Activated T-cell treated with anti-CD3 and anti-CD28 coated beads for 48 hours (primary cell): ENCODE measurements around the gene UBL5.
"Not testable (repeated sequence)": the region's sequence is repeated elsewhere in the genome, so short reads cannot be mapped to it uniquely, and the experiment has no call there.

Experiments used
- DNase-seq: peaks from one replicate; pipeline ENCODE4 v3.0.0-alpha.2; 2020; ENCODE audit warnings: low read depth

UBL5 gene

DNA sequence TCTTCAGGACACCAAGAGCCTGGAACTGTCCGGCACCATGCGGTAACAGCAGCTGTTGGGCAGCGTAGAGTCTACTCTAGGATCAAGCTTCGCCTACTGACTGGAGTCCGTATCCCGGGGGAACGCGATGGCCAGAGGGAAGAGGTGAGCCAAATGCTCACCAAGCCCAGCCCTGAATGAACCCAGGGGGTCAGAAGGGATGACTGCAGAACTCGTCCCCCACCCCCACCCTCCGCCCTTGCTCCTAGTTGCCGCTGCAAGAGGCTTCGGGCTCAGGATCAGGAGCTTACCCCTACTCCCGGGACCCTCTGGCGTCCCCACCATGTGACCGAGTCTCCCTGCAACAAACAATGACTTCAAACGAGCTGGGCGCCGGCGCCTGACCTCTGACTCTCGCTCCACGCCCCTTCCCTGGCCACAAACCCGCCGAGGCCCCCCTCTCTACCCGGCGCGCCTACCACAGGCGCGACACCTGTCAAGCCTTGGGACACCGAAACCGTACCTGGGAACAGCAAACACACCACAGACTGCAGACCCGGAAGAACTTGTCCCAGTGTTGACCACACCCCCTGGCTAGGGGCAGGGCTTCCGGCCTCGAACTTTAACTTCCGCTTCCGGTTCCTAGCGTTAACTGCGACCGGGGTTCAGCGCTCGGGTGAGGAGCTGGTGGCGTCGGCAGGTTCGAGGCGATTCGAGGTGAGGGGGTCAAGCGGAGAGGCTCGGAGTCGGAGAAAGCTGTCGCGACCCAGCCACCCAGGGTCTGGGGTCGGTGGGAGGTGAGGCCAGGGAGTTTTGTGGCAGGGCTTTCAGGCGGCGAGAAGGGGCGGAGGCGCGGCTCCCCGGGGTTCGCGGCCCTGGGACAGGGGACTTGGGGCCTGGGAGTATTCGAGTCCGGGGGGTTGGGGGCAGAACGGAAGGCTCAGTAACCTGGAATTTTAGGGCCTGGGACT lies at the start of gene UBL5:
Gene UBL5, plus strand, starts transcription at position 630 of the 950 bp plus-strand sequence. CDS start 420 bp downstream, outside the sequence.
- DNase-seq: peak; percentile 85

DNA sequence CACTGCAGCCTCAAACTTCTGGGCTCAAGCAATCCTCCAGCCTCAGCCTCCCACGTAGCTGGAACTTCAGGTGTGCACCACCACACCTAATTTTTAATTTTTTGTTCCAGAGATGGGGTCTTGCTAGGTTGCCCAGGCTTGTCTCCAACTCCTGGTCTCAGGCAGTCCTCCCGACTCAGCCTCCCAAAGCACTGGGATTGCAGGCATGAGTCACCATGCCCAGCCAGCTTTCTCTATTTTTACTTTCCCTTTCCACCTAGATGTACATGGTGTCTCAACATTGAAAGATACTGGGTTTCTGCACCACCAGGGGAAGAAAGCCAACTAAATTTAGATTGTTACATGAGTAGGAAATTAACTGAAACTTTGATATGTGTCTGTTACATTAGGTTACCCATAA lies 45.4 kb upstream of the UBL5 start:
- DNase-seq: no peak

DNA sequence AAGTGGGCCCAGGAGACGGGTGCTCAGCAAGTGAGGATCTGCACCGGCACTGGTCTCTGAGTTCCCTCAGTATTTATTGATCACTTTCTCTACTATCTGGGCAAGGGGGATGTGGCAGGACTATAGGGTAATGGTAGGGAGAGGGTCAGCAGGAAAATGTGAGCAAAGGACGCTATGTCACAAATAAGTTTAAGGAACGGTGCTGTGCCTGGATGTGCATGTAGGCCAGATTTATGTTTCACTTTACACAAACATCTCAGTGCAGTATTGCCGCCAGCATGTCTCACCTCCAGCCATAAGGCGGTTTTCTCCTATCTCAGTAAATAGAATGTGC lies 43.6 kb upstream of the UBL5 start:
- DNase-seq: not testable (repeated sequence)

DNA sequence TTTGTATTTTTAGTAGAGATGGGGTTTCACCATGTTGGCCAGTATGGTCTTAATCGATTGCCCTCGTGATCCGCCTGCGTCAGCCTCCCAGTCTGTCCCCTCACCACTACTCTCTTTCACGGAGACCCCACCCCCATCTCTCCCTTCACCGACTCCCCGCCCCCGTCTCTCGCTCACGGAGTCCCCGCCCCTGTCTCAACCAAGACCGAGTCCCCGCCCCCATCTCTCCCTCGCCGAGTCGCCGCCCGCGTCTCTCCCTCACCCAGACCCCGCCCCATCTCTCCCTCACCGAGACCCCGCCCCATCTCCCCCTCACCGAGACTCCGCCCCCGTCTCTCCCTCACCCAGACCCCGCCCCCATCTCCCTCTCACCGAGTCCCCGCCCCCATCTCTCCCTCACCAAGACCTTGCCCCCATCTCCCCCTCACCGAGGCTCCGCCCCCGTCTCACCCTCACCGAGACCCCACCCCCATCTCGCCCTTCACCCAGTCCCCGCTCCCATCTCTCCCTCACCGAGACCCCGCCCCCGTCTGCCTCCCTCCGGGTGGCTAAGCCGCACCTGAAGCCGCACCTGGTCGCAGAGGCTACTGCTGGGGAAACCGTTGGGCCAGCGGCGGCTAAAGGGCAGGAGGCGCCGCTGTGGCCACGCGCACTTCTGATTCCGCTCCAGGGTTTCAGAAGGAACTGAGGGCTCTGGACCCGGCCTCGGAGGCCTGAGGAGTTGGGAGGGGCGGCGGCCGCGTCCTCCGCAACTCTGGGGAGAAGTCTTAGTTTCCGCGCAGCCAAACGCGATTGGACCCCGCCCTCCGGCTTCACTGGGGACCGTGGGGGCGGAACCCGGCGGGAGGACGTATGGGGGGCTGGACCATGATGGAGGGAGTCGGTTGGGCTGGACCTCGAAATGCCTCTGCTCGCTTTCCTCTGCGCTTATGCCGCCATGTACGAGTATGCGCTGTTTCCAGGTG lies 42.1 kb upstream of the UBL5 start:
- peak; percentile 94 for DNase-seq

DNA sequence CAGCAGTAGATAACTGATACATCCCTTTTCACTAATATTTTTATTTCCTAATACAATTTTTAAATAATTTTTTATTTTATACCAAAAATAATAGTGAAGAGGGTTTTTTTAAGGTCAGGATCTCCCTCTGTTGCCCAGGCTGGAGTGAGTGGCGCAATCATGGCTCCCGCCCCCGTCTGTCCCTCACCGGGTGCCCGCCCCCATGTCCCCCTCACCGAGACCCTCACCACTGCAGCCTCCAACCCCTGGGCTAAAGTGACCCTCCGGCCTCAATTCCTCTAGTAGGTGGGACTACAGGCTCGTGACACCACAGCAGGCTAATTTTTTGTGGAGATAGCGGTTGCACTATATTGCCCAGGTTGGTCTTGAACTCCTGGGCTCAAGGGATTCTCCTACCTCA lies 41.4 kb upstream of the UBL5 start:
- DNase-seq: no peak

DNA sequence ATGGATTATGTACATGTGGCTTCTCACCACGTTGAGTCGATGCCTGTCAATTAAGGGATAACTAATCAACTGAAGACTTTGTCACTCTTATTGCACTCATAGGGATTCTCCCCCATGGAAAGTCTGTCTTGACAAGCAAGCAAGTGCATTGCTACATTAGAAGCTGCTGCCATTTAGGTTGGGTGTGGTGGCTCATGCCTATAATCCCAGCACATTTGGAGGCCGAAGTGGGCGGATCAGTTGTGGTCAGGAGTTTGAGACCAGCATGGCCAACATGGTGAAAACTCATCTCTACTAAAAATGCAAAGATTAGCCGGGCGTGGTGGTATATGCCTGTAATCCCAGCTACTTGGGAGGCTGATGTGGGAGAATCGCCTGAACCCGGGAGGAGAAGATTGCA lies 40.9 kb upstream of the UBL5 start:
- no peak for DNase-seq

DNA sequence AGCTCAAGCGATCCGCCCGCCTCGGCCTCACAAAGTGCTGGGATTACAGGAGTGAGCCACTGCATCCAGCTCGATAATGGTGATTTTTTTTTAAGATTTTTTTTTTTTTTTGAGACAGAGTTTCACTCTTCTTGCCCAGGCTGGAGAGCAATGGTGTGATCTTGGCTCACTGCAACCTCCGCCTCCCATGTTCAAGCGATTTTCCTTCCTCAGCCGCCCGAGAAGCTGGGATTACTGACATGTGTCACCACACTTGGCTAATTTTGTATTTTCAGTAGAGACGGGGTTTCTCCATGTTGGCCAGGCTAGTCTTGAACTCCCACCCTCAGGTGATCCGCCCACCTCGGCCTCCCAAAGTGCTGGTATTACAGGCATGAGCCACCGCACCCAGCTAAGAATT lies 39.1 kb upstream of the UBL5 start:
- DNase-seq: not testable (repeated sequence)

DNA sequence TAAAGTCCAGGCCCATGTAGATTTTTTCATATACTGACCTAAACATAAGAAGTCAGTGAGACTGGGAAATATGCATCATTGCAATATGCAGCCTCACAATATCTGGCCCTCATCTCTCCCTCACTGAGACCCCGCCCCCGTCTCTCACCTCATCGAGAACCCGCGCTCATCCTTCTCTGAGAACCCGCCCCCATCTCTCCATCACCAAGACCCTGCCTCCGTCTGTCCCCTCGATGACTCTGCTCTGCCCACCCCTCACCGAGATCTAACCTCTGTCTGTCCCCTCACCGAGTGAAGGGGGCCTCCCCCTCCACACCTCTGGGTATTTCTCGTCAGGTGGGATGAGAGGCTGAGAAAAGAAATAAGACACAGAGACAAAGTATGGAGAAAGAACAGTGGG lies 38.7 kb upstream of the UBL5 start:
- DNase-seq: no peak

DNA sequence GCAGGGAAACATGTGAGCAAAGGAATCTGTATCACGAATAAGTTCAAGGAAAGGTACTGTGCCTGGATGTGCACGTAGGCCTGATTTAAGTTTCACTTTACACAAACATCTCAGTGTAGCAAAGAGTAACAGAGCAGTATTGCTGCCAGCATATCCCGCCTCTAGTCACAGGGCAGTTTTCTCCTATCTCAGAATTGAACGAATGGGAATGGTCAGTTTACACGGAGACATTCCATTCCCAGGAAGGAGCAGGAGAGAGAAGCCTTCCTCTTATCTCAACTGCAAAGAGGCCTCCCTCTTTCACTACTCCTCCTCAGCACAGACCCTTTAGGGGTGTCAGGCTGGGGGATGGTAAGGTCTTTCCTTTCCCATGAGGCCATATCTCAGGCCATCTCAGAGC lies 38.1 kb upstream of the UBL5 start:
- not testable (repeated sequence) for DNase-seq

DNA sequence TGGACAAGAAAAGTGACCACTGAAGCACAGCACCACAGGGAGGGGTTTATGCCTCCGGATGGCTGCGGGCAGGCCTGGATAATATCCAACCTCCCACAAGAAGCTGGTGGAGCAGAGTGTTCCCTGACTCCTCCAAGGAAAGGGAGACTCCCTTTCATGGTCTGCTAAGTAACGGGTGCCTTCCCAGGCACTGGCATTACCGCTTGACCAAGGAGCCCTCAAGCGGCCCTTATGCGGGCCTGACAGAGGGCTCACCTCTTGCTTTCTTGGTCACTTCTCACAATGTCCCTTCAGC lies 36.7 kb upstream of the UBL5 start:
- not testable (repeated sequence) for DNase-seq

DNA sequence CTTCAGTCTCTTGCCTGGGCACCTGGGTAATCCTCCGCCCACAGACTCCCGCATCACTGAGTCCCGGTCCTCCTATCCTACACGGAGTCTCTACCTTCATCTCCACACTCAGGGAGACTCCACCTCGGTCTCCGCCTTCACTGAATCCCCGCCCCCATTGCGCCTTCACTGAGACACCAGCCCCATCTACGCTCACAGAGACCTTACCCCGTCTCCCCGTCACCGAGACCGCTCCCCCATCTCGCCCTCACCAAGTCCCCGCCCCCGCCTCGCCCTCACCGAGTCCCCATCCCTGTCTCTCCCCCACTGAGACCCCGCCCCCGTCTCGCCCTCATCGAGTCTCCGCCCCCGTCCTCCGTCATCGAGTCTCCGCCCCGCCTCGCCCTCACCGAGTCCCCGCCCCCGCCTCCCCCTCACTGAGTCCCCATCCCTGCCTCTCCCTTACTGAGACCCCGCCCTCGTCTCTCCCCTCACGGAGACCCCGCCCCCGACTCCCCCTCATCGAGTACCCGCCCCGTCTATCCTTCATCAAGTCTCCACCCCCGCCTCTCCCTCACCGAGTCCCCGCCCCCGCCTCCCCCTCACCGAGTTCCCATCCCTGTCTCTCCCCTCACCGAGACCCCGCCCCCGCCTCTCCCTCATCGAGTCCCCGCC lies 36.0 kb upstream of the UBL5 start:
- peak; percentile 81 for DNase-seq

DNA sequence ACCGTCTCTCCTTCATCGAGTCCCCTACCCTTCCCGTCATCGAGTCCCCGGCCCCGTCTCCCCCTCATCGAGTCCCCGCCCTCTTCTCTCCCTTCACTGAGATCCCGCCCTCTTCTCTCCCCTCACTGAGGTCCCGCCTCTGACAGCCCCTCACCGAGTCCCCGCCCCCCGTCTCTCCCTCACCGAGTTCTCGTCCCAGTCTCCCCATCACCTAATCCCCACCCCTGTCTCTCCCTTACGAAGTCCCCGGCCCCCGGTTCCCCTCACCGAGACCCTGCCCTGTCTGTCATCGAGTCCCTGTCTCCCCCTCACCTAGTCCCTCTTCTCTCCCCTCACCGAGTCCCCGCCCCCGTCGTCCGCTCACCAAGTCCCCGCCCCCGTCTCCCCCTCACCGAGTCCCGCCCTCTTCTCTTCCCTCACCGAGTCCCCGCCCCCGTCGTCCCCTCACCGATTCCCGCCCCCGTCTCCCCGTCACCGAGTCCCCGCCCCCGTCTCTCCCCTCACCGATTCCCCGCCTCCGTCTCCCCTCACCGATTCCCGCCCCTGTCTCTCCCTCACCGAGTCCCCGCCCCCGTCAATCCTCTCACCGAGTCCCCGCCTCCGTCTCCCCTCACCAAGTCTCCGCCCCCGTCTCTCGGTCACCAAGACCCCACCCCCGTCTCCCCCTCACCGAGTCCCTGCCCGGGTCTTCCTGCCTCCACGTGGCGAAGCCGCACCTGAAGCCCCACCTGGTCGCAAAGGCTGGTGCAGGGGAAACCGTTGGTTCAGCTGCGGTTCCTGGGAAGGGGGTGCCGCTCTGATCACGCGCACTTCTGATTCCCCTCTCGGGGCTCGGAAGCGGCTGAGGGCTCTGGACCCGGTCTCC lies 35.3 kb upstream of the UBL5 start:
- DNase-seq: peak; percentile 80

DNA sequence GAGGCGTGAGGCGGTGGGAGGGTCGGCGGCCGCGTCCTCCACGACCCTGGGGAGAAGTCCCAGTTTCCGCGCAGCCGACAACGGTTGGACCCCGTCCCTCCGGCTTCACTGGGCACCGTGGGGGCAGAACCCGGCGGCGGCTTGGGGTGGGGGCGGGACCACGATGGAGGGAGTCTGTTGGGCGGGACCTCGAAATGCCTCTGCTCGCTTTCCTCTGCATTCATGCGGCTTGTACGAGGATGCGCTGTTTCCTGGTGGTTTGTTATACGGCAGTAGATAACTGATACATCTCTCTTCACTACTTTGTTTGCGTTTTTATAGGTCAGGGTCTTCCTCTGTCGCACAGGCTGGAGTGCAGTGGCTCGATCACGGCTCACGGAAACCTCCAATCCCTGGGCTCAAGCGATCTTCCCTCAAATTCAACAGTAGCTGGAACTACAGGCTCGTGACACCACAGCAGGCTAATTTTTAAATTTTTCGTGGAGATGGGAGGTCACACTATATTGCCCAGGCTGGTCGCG lies 34.6 kb upstream of the UBL5 start:
- peak; percentile 59 for DNase-seq

DNA sequence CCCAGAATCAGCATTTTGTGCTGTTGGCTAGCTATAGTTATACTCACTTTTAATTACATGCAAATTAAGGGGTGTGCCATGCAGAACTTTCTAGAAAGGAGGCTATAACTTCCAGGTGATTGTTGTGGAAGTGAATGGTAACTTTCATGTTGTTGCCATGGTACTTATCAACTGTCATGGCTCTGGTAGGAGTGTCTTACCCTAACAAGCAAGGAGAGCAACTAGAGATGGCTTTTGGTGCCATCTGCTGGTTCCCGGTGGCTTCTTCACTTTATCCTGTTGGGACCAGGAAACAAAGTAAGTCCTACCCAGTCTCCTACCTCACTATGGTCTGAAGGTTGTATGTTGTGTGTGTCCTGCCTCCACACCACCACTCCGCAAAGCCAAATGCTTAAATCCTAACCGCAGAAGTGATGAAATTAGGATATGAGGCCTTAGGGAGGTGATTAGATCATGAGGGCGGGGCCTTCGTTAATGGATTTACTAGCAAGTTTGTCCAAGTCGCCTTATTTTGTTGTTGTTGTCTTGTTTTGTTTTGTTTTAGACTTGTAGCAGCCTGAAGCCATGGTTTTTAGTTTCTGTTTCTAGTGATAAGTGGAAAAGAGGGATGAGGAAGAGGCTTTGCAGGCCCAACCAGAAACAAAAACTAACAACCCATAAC lies 31.5 kb upstream of the UBL5 start:
- DNase-seq: peak; percentile 69

DNA sequence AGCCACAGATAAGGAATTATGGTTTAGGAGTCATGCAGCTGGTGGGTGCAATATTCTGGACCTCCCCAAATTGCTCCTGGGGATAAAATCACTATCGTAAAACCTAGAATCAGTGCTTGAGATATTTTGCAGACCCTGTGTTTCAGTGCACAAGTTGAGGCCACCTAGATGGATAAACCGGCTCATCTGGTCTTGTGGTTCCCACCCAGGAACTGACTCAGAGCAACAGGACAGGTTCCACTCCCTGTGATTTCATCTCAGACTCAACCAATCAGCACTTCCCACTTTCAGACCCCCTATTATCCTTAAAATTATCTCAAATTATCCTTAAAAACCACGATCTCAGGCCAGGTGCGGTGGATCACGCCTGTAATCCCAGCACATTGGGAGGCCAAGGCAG lies 29.8 kb upstream of the UBL5 start:
- no peak for DNase-seq

DNA sequence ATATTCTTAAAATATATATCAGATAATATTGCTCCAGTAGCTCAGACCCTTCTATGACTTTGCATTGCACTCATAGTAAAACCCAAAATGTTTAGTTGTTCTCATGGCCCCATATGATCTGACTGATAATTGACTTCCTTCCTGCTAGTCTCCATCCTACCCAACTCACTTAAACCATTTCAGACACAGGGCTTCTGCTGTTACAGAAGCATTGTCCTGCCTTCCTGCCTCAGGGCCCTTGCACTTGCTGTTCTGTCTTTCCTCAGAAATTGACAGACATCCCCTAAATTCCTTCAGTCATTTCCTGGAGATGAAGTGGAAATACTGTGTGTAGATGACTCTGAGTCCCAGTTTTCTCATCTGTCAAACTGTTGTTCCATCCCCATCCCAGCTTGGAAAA lies 28.6 kb upstream of the UBL5 start:
- no peak for DNase-seq

DNA sequence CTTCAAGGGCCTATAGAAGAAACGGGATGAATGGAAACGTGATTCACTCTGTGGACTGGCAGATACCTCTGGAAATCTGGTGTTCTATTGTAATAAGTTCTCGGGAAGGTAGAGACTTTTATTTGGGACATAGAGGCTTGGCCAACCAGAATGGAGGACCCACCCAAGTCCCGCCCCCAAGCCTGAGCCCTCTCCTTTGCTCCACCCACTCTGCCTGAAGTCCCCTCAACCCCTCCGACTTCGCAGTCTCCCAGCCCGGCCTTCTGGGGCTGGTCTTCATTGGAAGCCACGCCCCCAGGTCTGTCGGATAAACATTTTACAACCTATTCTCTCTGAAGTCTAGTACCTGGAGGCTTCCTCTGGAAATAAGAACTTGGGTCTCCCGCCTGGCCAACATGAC lies 25.7 kb upstream of the UBL5 start:
- no peak for DNase-seq

DNA sequence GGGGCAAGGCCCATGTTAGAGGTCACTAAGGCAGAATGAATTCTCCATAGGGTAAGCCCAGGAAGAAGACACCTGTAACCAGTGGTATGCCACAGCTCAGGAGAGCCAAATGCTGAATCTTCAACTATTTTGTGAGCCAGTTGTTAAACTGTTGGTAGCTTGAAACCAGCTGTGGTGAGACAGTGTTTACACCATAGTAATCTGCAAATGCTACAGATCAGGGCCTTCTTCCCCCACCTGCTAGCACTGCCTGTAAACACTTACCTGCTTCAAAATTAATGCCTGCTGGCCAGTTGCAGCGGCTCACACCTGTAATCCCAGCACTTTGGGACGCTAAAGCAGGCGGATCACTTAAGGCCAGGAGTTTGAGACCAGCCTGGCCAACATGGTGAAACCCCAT lies 20.9 kb upstream of the UBL5 start:
- no peak for DNase-seq

DNA sequence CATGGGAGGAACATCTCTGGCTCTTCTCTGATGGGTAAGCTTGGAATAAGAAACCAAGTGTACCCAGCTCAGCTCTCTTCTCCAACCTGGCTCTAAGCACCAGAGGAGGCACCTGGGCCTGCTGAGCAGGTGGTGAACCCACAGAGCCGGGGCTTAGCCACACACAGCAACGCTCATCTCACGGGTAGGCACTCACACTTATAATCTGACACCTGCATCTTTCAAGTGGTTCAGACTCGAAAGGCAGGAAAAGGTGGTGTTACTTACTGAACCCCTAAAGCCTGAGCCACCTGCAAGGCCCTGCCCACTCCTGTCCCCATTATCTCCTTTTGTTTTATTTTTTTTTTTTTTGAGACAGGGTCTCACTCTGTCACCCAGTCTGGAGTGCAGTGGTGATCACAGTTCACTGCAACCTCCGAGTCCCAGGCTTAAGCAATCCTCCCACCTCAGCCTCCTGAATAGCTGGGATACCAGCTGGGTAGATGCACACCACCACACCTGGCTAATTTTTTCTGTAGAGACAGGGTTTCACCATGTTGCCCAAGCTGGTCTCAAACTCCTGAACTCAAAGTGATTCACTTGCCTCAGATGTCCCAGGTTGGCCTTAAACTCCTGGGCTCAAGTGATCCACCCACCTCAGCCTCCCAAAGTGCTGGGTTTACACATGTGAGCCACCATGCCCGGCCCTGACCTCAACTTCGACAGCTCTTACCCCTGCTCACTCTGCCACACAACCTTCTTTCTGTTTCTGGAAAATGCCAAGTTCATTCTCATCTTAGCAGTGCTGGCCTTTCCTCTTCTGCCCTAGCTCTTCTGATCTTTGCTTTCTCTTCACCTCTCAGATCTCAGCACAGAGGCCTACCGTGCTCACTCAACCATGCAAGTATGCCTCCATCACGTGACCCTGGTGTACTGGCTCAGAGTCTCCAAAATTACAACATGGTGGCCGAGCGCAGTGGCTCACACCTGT lies 18.6 kb upstream of the UBL5 start:
- DNase-seq: no peak

DNA sequence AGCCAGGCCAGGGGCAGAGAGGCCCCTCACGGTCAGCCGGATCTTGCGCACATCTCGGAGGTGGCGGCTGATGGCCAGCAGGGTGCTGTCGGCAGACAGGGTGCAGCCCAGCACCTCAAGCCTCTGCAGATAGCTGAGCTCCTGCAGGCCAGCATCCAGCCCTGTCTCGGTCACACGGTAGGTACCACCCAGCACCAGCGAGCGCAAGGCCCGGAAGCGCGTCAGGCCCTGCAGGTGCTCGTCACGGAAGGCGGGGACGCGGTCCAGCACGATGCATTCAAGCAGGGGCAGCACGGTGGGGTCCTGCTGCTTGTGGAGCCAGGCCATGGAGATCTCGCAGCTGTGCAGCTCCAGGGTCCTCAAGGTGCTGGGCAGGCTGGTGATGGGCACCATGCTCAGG lies 16.6 kb upstream of the UBL5 start:
- no peak for DNase-seq
